Astrocyte of the hippocampus (primary cell): ENCODE results near the gene TP53TG5.

Experiments used
- DNase-seq: peaks from one replicate; pipeline ENCODE4 v3.0.0; 2011; ENCODE audit warnings: low read depth, low spot score

Gene TP53TG5

DNA sequence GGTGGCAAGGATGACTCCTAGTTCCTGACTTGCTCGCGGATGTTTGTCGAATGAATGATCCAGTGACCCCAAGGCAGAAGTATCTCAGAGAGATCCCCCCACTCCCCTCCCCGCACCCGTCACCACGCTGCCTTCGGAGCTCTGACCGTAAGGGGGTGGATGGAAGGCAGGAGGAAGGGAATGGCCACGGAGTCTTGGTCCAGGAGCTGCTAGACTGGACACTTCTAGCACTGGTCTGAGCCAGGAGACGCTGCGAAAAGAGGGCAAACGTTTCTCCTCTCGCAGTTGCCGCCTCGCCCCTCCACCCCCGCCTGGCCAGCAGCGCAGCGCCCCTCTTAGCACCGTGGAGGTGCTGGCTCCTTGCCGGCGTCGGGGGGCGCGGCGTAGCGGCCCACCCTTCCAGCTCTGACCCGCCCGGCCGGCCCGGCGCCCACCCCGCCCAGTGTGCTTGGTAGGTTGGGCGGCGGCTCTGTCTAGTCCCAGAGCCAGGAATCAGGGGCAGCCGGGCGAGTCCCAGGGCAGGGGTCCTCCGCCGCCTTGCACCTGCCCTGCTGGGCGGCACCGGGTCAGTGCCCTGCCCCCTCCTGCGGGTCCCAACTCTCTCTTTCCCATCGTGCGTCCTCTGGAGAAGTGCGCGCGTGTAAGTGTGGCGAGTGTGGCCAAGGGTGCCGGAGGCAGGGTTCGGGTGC is 27.6 kb upstream of the TP53TG5 start:
- DNase-seq, result peak; percentile 31

DNA sequence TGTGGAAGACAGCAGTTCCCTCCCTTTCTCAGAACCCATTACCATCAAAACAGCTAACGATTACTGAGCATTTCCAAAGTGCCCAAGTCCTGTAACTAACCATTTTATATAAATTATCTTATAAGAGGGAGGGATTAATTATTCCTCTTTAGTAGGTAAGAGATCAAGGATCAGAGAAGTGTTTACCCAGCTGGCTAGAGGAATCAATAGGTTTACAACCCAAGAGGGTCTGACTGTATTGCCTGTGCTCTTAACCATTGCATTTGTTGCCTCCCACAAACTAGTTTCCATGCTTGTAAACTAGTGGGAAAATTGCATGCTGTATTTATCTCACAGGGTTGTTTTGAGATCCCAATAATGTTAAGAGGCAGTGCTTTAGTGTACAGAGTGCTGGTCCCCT is 26.3 kb upstream of the TP53TG5 start:
- no peak for DNase-seq

DNA sequence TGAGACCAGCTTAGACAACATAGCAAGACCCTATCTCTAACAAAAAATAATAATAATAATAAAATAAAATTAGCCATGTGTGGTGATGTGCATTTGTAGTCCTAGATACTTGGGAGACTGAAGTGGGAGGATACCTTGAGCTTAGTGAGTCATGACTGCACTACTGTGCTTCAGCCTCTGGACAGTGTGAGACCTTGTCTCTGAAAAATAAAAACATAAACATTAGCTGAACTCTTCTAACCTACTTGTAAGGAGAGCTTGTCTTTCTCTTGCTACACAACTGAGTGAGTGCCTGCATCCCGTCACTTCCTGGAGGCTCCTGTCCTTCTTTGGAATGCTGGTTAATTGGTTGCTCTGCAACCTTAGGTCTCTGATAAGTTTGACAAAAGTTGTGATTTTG is 24.8 kb upstream of the TP53TG5 start:
- DNase-seq, result no peak

DNA sequence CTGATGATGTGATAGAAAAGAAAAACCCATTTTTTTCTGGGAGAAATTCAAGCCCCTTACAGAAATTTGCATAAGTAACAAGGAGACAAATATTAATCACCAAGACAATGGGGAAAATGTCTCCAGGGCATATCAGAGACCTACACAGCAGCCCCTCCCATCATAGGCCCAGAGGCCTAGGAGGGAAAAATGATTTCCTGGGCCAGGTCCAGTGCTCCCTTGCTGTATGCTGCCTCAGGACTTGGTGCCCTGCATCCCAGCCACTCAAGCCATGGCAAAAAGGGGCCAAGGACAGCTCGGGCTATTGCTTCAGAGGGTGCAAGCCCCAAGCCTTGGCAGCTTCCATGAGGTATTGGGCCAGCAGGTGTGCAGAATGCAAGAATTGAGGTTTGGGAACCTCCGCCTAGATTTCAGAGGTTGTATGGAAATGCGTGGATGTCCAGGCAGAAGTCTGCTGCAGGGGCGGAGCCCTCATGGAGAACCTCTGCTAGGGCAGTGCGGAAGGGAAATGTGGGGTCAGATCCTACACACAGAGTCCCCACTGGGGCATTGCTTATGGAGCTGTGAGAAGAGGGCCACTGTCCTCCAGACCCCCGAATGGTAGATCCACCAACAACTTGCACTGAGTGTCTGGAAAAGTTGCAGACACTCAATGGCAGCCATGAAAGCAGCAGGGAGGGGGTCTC is 22.4 kb upstream of the TP53TG5 start:
- no peak for DNase-seq

DNA sequence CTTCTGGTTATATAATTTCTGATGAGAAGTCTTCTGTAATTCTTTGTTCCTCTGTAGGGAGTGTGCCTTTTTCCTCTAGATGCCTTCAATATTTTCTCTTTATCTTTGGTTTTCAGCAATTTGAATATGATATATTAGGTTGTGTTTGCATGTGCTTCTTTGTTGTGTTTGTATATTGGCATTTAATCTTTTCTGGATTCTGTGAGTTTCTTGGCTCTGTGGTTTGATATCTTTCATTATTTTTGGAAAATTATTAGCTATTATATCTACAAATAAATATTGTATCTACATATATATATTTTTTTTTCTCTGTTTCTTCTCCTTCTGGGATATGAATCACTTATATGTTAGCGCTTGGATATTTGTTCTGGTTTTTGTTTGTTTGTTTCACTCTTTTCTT is 20.9 kb upstream of the TP53TG5 start:
- no peak for DNase-seq

DNA sequence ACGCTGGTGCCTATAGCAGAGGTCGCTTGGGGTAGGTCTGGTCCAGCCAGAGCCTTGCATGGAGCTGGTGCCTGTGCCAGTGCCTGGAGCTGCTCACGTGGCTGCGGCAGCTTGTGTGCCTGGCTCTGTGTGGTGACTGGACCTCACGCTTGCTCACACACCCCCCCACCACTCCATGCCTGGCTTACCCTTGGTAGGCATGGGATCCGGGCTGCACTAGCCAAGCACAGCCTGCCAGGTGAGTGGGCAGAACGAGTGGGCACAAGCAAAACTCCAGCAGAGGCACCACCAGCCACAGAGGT is 16.9 kb upstream of the TP53TG5 start:
- no peak for DNase-seq

DNA sequence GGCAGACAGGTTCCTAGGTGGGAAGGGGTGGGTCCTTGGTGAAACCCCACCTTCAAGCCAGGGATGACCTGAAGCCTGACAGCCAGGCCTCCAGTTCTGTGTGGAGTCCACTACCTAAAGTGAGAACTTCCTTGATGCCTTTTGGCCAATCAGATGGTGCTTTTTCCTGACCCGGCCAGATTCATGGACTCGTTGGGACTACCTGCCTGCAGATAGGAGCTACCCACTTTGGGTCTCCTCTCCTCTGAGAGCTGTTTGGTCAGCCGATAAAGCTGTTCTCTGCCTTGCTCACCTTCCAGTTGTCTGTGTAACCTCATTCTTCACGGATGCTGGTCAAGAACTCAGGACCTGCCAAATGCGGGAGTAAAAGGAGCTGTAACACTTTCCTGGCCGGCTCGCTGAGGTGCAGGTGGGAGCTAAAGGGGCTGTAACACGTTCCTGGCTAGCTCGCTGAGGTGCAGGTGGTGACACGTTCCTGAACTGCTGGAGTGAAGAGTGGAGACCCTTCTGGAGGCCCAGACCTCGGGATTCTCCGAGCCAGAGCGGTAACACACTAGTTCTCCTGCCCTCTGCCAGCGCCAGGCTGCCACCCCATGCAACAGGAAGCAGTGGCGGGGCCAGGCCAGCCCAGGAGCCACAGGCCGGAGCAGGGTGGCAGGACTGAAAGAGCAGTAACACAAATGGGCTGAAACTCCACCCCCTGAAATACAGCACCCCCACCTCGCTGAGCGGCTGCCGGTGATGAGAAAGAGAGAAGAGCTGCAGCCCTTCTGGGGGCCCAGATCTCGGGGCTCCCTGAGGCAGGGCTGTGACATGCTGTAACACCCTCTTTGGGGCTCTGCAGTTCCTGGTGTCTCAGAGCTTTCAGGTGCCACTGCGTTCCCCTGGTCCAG is 16.3 kb upstream of the TP53TG5 start:
- DNase-seq, result no peak

DNA sequence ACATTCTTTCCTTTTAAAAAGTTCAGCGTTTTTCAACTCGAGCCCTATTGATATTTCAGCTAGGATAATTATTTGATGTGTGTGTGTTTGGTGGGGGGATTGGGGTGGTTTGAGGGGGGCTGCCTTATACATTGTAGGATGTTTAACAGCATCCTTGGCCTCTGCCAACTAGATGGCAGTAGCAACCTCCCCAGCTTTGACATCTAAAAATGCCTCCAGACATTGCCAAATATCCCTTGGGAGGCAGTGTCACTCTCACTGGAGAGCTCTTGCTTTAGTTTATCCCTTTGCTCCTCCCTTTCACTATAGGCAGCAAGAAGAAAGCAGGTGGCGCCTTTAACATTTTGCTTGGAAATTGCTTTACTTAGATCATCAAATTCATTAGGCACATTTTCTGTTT is 14.6 kb upstream of the TP53TG5 start:
- no peak for DNase-seq

DNA sequence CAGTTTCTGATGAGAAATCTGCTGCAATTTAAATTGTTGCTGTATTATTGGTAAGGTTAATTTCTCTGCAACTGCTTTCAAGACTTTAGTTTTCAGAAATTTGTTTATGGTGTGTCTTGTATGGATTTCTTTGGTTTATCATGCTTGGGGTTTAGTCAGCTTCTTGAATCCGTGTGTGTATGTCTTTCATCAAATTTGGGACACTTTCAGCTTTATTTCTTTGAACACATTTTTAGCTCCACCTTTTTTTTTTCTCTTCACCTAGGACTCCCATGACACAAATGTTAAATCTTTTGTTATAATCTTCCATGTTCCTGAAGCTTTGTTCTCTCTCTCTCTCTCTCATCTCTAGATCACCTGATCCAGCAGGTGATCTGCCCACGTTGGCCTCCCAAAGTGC is 13.4 kb upstream of the TP53TG5 start:
- no peak for DNase-seq

DNA sequence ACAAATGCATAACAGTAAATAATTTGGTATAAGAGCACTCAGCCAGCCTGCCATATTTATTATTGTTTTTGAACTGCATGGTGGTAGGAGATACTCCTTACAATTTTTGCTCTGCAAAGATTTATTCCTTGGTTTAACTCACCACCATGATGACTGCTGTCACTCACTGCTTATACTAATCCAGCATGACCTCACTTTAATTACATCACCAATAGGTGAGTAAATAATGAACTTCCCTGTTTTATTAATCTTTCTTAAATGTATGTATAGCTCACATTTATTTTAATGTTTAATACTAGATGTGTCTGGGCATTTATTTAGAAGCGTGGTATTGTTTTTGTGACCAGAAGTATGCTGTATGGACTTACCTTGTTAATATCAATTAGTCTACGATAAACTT is 12.8 kb upstream of the TP53TG5 start:
- DNase-seq, result no peak

DNA sequence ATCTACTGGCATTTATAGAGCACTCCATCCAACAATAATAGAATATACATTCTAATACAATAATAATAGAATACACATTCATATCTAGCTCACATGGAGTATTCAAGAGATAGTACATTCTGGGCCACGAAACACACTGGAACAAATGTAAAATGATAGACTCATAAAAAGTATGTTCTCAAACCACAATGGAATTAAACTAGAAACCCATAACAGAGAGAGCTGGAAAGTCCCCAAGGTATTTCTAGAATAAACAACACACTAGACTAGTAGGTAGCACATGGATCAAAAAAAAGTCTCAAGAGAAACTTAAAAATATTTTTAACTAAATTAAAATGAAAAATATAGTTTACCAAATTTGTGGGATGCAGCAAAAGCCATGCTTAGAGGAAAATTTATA is 9.1 kb upstream of the TP53TG5 start:
- DNase-seq, result no peak

DNA sequence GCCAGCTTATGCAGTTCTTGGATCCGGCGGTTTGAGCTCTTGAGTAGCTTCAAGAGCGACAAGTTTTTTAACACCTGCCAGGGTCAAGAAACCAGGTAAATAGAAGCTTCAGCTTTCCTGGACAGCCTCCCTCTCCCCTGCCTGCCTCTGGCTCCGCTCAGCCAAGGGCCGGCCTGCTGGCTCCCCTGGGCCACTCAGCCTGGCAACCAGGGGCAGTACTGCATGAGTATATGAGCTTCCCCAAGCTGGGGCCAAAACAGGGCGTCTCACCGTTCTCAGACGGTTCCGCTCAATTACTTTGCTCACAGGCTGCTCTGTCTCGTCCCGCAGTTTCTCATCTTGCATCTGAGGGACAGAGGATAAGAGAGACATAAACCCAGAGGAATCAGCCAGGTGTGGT is 856 bp downstream of the TP53TG5 start:
- no peak for DNase-seq

DNA sequence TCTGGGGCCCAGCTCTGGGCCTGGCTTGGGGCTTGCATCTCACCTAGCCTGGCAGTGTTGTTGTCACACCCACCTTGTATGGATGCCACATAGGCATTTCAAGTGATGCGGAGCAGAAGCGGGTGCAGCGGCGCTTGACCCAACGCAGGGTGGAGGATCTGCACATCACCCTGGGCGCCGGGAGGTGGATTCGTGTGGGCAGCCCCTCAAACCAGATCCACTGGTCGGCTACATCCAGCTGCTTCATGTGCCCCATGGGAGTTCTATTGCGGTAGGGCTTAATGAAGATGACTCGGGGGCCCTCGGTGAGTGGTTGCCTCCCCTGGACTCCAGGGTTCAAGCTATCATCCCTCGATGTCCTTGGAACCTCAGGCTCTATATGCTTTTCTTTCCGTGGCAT is 3.2 kb downstream of the TP53TG5 start:
- no peak for DNase-seq

DNA sequence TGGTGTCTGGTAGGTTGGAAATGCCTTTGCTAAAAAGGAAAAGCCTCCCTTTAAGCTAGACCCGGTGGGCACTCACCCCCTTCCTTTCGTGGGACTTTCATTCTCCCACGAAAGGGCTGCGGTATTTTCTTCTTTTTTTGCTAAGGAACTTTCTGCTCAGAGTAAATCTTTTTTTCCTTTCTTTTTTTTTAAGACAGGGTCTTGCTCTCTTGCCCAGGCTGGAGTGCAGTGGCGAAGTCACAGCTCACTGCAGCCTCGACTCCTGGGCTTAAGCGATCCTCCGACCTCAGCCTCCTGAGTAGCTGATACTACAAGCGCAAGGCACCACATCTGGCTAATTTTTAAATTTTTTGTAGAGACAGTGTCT is 4.0 kb downstream of the TP53TG5 start:
- no peak for DNase-seq

DNA sequence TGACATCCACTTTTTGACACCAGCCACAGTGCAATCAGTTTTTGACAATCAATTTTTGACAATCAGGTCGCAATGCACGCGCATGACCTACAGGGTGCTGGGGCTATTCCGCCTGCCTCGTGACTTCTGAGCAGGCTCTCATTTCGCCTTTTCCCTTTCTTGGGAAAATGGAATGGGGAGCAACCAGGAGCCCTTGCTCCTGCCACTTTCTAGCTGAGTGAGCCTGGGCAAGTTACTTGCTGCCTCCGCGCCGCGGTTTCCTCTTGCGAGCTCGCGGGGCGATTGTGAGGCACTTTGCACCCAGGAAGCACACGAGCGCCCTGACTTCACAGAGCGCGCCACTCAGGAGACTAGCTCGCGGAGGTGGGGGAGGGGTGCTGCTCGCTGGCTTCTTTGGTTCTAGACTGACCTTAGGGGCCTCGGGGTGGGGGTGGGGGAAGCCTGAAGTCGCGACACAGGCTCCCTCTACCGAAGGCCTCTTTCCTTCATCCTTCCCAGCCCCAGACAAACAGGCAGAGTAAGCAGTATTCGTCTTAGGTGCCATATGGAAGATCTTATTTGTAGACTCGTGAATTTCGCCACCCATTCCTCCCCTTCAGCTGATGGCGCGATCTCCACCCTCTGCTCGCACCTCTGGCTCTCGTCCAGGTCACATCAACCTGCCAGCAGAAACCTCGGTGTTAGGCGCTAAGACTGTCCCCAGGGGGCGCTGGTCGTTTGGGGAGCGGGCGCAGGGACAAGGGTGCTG is 4.6 kb downstream of the TP53TG5 start:
- peak; percentile 90 for DNase-seq

DNA sequence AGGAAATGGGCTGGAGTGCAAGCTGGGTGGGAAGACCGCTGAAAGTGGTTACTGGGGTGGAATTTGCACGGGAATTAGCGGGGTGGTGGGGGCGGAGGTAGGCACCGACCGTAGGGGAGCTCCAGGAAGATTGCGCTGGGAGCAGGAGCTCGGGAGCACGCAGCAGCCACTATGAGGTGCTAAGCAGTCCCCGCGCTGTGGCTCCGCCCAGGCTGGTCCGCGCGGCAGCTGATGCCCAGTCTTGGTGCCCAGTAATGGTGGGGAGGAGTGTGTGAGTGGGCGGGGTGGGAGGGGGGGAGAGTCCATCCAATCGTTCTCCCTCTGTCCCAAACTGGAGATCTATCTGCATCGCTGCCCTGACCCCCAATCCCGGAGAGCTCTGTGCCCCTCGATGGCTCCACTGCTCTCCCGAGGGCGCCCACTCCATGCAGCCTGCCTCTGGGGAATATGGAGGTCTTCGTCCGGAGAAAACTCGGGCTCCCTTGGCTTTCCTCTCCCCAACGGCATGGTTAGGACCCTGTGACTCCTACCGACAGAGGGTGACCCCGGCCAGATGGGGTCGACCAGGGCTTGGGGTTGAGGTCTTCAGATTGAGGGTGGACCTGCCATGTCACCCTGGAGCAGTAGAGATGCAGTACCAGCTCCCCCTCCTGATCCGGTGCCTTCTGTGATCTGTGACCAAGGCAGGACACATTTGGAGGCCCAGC is 5.3 kb downstream of the TP53TG5 start:
- DNase-seq, result peak; percentile 33

DNA sequence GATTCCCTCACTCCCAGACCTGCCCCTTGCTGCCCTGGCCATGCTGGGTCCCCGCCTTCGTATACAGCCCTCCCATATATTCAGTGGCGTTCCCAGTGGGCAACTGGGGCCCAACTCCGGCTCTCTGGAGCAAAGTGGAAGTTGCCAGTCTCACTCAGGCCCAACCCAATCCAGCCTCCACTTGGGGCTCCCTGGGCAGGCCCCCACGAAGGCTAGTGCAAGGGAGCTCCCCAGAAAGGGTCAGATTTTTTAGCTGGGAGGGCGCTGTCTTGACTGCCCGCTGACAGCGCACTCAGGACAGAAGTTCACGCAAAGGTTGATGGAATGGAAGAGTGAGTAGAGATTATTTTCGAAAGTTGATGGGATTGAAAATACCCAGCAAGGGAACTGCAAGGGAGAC is 5.9 kb downstream of the TP53TG5 start:
- DNase-seq, result no peak

DNA sequence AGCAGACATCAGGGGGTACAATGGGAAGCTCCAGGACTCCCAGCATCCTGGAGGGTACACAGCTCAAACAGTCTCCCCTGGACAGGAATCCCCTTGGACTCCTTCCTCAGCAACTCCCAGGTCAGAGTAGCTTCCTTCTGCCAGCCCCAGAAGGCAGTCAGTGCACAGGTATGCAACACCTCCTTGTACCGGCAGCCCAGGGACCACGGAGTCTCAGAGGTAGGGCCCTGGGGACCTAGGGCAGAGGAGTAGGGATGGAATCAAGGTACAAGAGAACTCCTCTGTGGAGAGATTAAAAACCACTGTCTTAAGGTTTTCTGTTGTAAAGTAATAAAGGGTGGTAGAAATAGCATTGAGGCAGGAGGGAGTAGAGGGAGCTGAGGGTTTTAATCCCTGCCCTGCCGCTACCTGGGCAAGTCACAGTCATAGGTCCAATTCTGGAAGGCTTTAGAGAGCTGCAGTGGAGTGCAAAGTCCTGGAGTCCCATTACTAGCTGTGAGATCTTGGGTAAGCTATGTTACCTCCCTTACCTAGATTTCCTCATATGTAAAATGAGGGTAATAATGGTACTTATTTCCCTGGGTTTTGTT is 7.5 kb downstream of the TP53TG5 start:
- no peak for DNase-seq

DNA sequence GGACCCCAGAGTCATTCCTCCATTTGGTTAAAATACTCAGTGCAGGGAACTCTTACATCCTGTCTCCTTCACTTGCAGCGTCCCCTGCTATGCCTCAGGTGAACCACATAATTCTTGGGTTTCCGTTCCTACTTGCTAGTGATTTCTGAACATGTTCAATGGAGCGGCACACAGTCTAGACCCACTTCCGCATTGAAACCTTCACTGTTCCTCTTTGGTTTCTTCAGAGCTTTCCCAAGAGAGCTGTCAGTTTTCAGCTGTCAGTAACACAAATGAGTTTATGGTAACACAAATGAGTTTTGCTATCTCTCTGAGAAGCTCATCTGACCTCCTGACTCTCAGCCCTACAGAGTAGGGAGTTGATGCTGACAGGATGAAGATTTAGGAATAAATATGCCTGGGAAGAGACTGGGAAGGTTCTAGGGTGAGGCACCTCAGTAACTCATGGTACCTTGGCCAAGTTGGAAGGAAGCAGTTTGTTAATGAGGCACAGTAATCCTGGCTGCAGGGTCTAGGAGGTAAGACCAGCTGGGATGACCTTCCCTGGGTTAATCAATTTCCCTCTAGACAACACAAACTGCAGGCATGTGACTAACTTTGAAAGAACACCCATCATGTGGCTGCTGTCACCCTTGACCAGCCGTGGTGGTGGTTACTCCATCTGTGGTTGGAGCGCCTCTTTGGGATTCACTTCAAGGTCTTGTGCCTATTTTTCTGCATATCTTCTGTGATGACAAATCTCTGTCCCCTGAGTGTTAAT is 9.7 kb downstream of the TP53TG5 start:
- DNase-seq, result no peak

DNA sequence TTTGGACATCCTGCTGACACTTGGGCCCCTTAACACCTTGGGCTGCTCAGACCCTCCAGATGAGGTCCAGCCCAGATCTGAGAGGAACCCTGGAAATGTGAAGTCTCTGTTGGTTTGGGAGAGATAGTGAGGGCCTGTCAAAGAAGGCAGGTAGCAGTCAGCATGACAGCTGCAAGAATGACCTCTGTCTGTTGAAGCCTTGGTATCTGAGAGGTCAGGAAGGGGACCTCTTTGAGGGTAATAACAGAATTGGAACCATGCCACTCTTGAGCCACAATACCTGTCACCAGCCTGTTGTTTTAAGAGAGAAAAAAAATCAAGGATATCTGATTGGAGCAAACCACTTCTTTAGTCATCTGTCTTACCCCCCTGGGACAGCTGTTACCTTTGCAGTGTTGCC is 11.0 kb downstream of the TP53TG5 start:
- DNase-seq, result no peak
